GM18511 (cell line): ENCODE measurements around the gene EIF1.
"Not testable (repeated sequence)": the region's sequence is repeated elsewhere in the genome, so short reads cannot be mapped to it uniquely, and the experiment has no call there.

Source experiments
- ATAC-seq: cut with Tn5 transposase; IDR thresholded peaks from one replicate; pipeline ENCODE4 v1.9.1; 2021; ENCODE audit warnings: mild to moderate bottlenecking, moderate library complexity; ENCODE audit not compliant: unreplicated experiment

EIF1 gene

DNA sequence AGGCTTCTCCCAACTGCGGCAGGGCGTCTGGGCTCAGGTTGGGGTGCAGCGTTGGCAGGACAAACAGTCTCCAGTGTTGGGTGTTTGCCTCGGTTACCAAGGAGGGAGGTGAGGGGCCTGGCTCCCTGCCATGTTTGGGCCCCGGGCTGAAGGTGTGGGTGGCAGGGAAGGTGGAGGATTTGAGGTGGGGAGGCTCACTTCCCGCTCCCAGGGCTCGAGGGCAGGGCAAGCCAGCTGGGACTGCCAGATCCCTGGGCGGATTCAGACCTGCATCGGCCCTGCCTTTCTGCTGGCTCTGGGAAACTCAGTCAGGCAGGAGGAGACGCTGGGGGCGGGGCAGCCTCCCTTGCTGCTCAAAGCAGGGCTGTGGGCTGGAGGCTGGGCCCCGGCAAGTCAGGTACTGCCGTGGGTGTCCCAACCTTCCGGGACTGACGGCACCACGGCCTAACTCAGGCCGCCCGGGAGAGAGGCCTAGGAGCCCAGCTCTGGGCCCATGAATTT is 33.0 kb upstream of the EIF1 start:
- ATAC-seq = no peak

DNA sequence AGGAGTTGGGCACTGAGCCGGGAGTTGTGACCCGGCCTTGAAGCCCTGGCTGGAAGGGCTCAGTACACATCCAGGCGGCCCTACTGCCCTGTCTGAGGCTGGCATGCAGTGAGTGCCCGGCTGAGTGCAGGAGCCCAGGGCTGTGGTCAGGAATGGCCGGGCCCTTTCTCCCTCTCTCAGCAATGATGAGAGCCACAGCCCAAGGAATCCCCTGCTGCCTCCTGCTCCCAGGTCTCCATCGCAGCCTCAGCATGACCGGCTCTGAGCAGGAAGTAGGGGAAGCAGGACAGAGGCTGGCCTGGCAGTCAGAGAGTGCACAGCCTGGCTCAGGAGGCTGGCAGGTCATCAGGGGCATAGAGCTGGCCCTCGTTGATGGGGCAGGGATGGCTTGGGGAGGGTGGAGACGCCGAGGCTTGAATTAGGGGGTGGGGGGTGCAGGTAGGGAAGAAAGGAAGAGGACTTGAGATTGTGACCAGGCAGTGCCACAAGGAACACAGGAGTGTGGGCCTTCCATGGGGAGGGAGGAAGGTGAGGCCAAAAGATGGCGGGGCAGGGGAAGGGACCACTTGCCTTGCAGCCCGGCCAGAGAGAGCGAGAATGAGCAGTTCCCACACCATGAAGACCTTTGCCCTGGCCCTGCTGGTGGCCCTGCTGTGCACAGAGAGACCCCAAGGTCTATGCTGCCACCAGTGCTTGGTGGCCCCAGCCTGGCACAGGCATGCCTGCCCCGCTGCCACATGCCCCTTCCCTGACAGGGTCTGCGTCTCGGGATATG is 32.2 kb upstream of the EIF1 start:
- no peak for ATAC-seq

DNA sequence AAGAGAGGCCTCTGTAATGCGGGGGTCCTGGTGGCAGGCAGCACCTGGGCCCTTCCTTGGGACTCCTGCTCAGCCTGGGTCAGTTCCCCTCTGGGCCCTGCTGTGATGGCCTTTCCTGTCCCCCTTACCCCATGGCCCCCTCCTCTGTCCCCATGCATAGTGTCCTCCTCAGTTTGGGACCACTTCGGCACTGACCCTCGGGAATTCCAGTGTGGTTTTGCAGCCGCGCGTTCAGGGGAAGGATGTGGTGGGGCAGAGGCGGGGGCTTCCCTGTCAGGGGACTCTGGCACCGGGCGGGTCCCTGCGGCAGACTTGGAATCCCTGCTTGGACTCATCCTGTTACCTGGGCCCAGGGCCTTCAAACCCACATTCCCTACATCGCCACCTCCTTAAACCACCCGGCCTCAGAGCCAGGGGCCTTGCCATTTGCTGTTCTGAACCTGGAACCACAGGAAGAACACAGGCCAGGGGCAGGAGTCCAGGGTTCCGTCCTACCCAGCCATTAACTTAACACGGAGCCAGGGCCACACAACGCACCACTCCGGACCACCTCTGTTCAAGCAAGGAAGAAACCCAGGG is 31.4 kb upstream of the EIF1 start:
- no peak for ATAC-seq

DNA sequence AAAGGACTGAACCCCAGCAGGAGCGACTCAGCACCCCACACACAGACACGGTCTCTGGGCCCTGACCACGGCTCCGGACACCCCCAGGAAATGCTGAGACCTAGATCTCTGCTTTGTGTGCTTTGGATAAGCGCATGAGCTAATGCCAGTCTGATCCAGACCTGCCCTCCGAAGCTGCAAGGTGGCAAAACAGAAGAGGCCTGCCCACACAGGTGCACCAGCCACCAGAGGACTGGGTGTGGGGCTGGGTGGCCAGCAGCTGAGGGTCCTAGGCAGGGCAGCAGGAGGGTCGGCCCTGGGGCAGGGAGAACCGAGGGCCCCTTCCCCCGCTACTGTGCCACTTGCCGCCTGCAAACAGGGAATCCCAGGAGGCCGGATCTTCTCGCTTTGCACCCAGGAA is 30.7 kb upstream of the EIF1 start:
- ATAC-seq = no peak

DNA sequence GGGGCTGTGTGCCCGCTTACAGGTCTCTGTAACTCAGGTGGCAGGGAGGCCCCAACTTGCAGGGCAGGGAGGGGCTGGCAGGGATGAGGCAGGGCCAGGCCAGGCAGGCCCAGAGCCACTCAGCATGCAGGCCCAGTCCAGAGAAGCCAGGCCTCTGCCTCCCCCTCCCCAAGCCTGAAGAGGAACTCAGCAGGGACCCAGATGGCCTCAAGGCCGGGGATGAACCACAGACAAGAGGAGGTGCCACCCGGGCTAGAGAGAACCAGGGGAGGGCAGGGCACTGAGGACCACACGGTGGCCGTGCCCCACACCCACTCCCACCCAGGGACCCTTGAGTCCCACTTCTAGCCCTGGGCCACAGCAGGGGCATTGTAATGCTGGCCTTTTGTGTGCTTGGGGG is 29.8 kb upstream of the EIF1 start:
- ATAC-seq = no peak

DNA sequence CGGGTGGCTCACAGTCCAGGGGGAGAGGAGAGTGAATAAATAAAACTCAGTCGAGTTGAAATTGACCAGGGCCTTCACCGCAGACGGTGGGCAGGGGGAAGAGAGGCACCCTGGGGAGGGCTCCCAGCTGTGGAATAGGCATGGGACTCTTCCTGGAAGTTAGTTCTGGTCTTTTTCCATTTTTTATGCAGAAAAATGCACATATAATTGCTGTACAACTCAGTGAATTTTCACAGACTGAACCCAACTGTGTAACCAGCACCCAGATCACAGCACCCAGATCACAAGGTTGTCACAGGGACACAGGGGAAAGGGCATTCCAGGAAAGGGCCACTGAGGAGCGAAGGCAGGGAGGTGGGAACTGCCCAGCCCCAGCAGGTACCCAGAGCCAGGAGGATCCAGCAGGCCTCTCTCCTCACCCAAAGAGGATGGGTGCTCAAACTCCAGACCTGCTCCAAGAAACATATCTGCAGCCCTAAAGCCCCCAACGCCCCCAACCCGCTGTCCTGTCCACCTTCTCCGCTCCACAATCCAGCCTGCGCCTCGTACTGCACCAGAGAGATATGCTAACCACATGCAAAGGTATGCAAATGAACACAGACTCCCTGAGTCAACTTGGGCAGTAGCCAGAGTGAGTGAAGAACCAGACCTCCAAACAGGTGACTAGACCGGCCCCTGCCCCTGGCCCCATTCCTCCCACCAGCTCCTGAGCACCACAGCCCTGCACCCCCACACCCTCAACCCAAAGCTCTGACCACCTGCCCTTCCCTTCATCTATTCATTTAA is 29.1 kb upstream of the EIF1 start:
- ATAC-seq = no peak

DNA sequence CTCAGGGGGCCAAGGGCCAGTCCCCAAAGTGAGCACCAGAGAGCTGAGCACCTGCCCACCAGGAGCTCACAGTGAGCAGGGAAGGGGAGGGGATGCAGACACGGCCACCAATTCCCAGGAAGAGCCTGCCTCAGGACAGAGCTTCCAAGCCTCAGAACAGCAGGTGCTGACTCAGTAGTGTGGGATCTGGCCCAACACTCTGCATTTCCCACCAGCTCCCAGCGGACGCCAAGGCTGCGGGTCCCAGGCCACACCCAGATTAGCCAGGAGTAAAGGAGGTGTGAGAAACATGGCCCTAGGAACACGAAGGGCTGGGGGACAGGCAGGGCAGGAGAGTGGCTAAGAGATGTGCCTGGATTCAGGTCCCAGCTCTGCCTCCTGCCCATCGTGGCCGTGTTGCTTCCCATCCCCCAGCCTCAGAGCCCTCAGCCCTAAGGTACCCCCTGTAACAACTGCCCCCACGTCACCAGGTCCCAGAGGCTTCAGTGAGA is 28.4 kb upstream of the EIF1 start:
- no peak for ATAC-seq

DNA sequence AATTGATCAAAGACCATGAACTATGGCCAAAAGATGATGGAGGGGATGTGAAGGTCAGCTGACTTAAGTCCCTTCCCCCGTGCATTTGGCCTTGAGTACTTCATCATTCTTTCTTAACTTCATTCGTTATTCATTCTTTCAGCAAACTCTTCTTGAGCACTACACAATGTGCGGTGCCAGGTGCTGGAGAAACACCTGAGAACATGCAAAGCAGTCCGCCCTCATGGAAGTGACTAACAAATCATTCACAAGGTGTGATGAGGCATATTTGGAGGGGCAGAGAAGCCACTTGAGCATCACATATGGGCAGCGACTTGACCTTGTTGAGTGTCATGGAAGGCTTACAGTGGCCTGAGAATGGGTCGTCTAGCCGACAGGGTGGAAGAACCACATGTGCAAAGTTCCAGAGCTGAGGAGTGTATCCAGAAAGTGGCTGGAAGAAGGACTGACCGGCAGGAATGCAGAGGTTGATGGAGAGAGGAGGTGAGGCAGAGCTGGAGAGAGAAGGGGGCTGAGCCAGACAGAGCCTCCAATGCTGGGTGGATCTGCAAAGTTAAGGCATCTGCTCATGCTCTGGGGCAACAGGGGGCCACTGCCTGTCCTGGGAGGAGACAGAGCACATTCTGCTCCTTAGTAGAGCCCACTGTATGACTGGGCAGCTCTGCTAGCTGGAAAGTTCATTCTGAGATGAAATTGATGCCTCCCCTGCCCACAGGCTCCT is 25.1 kb upstream of the EIF1 start:
- ATAC-seq = no peak

DNA sequence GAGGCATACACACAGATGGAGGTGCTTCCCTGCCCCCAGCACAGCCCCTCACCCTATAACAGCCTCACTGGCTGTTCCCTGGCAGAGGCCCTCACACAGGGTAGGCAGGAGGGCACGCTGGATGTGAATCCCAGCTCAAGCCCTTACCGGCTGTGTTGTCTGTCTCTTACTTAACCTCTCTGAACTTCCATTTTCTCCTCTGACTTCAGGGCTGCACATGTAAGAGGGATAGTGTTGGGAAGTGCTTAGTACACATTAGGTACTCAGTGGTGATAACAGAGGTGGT is 24.6 kb upstream of the EIF1 start:
- ATAC-seq = no peak

DNA sequence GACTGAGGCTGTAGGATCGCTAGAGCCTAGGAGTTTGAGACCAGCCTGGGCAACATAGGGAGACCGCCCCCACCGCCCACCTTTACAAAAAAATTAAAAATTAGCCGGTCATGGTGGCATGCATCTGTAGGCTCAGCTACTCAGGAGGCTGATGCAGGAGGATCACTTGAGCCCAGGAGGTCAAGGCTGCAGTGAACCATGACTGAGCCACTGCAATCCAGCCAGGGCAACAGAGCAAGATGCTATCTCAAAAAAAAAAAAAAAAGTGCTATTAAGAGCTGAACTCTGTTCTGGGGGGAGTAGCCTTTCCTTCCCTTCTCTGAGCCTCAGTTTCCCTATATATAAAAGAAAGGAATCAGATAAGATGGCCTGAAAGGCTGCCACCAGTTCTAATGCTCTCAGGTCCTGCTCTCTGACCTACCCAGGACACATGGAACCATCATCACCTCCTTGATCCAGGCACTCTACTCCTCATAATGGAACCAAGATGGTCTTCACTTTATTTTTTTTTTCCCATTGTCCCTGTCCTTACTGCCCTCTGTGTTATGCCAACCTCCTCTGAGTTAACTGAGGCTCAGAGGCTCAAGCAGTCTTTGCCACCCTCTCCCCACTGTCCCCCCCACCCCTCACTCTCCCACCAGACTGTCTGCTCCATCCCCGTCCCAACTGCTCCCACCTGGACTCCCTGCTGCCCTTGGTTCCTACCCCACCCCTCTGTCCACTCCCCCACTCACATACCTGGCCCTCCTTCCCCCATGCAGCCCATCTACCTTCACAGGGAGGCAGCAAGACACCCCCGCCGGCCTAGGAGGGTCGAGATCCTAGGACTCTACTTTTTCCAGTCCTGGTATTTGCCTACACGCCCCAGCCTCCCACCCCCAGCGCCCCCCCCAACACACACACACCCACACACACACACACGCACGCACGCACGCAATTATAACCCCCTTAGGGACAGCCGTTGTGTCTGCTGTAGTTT is 23.8 kb upstream of the EIF1 start:
- ATAC-seq = no peak

DNA sequence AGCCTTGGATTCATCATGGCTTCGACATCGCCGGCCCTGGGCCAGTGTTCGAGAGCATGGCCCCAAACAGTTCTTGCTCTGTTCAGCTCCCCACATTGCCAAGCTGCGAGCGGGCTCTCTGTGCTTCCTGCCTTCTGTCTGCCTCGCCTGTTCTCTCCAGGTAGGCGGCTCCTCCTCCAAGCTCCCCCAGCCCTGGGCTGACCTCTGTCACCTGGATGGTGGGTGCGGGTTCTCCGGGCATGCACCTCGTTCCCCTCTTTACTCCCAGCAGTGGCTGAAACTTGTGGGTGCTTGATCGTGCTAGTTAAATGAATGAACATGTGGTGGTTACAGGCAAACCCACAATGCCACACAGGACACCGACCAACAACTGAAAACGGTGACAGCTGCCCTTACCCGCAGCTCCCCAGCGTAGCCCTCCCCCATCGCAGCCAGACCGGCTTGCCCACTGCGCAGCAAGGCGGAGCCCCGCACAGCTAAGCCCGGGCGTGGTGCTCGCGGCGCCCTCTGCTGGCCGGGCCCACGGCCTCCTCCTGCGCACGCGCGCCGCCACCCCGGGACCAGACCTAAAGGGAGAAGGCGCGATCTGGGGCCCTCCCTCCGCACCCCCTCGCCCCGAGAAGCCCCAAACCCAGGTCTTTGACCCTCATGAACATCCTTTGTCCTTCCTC is 23.0 kb upstream of the EIF1 start:
- ATAC-seq = peak; percentile 64

DNA sequence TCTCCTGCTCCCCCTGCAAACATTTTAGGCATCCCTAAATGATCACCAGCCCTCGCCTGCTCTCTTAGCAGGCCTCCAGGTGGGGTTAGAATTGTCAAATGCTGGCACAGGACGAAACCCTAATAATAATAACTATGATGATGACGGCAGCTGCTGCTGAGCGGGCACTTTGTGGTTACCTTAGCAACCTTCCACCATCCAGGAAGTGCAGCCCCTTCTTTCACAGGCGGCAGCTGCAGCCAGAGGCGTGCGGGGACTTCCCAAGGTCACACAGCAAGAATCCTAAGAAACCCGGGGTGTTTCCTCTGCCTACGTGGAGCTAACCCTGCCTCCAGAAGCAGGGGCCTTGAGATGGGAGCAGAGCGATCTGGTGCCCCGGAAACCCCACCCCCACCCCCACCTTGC is 22.4 kb upstream of the EIF1 start:
- ATAC-seq = peak; percentile 47

DNA sequence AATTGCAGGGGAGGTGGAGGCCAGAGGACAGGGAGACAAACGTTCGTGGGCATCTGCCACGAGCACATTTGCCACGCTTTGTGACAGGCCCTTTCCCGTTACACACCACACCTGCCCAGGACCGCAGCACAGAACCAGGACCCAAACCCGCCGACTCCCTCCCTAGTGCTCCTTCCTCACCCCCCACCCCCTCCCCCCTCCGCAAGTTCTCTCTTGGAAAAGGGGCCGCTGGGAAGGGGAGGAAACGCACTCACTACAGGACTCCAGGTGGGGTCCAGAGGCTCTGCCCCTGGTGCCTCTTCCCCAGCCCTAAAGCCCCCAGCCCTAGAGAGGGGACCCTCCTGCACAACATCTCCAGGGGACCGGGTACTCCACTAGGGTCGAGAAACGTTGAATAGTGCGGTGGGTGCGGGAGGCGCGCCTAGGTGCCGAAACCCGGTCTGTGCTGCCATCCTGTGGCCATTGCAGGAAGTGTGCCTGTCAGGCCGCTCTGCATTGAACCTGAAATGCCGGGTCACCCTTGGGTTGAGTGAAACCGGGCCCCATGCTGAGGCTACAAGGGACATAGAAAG is 21.9 kb upstream of the EIF1 start:
- ATAC-seq = peak; percentile 59

DNA sequence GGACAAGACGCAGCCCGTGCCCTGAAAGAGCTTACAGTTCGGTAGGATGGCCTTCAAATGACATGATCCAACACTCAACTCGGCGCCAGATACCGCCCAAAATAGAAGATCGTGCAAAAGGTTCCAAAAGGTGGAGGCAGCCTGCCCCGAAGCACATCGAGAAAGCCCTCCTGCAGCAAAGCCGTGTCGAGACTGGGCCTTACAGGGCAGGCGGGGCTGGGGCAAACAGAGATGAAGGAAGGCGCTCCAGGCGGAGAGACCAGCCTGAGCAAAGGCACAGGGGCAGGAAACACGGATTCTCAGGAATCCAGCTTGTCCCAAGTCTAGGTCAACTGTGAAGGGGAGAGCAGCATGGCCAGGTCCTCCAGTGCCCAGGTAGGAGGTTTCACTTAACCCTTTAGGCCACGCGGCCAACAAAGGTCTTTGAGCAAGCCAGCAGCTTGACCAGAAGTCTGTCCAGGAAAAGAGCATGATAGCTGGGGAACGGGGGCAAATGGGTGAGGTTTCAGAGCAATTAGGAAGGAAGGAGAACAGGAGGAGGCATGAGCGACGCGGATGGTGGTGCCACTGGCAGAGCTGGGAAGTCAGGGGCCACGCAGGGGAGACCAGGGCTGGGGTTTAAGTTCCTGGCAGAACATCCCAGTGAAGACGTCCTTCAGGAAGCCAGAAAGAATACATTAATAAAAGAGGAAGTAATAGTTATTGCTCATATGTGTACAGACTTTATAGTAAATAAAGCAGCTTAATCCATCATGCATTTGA is 21.2 kb upstream of the EIF1 start:
- no peak for ATAC-seq

DNA sequence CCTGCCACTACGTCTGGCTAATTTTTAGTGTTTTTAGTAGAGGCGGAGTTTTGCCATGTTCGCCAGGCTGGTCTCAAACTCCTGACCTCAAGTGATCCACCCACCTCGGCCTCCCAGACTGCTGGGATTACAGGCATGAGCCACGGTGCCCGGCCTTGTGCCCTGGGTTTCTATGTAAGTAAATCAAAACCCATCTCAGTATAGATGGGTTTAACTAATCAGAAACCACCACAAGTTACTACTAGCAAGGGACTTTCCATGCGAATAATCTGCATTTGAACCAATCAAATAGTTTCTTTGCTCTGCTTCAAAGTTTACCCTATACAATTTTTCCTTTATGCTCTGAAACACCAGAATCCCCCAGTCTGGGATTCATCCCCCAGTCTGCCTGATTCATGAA is 16.5 kb upstream of the EIF1 start:
- ATAC-seq = no peak

DNA sequence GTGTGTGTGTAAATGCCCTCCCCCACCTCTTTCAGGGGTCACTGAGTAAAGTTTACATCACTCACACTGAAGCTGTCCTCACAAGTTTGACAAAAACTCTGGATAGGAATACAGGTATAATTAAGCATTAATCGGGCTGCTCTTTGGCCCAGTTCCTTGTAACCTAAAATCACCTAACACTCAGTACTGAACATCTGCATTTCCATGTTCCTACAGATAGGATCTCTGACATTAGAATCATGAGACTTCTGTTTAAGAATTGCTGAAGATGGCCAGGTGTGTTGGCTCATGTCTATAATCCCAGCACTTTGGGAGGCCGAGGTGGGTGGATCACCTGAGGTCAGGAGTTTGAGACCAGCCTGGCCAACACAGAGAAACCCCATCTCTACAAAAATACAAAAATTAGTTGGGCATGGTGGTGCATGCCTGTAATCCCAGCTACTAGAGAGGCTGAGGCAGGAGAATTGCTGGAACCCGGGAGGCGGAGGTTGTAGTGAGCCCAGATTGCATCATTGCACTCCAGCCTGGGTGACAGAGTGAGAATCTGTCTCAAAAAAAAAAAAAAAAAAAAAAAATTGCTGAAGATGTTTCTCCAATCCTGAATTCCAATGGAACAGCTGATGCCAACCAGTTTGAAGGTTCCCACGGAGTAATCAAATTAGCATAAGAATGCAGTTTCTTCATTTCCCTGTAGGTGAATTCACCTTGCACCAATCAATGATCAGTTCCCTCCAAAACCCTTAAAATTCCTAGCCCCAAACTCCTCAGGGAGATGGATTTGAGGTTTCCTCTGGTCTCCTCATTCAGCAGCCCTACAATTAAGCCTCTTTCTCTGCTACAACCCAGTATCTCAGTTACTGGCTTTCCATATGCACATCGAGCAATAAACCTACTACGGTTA is 13.3 kb upstream of the EIF1 start:
- not testable (repeated sequence) for ATAC-seq

DNA sequence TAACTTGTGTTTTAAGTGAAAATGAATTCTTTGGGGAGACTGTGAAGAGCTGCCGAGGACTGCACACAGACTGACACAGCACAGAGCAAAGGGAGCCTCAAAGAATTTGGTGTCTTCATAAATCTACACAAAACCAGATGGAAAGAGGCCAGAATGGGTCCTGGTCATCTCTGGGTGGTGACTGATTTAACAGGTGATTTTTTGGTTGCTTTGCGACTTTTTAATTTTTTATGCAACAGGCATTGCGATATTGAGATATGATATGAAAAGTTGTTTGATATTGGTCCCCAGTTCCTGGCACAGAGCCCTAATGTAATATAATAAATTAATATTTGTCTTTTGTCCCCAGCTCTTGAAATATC is 12.6 kb upstream of the EIF1 start:
- no peak for ATAC-seq
